Thyroid gland (tissue), 4 donors: ENCODE measurements around the gene IFITM10.

Experiments used
- POLR2A ChIP-seq, 2 donors: fragments of 450-650 bp; IDR thresholded peaks; one replicate each; pipeline ENCODE4 v1.6.1; 2017; ENCODE audit warnings: antibody characterized with exemption in 2 of 2, mild to moderate bottlenecking in 2 of 2, moderate library complexity in 1 of 2
- TF ChIP-seq, protein P1 (sequence below), 6 experiments: fragments of 200-600 bp in 3 of 6; fragments of 450-650 bp in 3 of 6; sonication (generic) in 3 of 6; IDR thresholded peaks; one replicate each; pipeline ENCODE4 v1.5.1; 2016 to 2019; ENCODE audit warnings: antibody characterized with exemption in 6 of 6, mild to moderate bottlenecking in 2 of 6, inconsistent platforms in 1 of 6, moderate library complexity in 1 of 6

DNA sequence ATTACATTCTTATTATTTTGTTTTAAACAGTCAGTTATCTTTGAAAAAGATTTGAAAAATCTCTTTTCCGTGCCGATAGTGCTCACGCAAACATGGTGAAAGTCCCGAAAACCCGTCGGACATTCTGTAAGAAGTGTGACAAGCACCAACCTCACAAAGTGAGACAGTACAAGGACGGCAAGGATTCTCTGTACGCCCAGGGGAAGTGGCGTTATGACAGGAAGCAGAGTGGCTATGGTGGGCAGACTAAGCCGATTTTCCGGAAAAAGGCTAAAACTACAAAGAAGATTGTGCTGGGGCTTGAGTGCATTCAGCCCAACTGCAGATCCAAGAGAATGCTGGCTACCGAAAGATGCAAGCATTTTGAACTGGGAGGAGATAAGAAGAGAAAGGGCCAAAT lies 42.1 kb upstream of the IFITM10 start:
- TF ChIP-seq, protein P1, sequence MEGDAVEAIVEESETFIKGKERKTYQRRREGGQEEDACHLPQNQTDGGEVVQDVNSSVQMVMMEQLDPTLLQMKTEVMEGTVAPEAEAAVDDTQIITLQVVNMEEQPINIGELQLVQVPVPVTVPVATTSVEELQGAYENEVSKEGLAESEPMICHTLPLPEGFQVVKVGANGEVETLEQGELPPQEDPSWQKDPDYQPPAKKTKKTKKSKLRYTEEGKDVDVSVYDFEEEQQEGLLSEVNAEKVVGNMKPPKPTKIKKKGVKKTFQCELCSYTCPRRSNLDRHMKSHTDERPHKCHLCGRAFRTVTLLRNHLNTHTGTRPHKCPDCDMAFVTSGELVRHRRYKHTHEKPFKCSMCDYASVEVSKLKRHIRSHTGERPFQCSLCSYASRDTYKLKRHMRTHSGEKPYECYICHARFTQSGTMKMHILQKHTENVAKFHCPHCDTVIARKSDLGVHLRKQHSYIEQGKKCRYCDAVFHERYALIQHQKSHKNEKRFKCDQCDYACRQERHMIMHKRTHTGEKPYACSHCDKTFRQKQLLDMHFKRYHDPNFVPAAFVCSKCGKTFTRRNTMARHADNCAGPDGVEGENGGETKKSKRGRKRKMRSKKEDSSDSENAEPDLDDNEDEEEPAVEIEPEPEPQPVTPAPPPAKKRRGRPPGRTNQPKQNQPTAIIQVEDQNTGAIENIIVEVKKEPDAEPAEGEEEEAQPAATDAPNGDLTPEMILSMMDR (IDR thresholded peaks at IDR 0.05) = no peak
- TF ChIP-seq POLR2A (IDR thresholded peaks at IDR 0.05) = no peak
